Smooth muscle cell (in vitro differentiated cells): ENCODE measurements around the gene PDK2. TPM values are rescaled to one million over a fixed set of nuclear protein-coding genes. Genes with fewer than 3 reads are reported as not detected.

ENCODE experiments used
- DNase-seq: peaks from one replicate; lab custom pipeline; 2025; ENCODE audit not compliant: unreplicated experiment; lab: John Stamatoyannopoulos, UW
- H2AFZ ChIP-seq: fragments of 200-600 bp; sonication (generic); 2 replicates; pipeline ENCODE4 v1.6.0; 2016; ENCODE audit warnings: antibody characterized with exemption, low read depth, mild to moderate bottlenecking
- H3F3A ChIP-seq: fragments of 200-600 bp; sonication (generic); 2 replicates; pipeline ENCODE4 v1.6.0; 2017; ENCODE audit warnings: antibody characterized with exemption, low read depth
- H3K27ac ChIP-seq: fragments of 200-600 bp; sonication (generic); 2 replicates; pipeline ENCODE4 v1.5.1; 2016; ENCODE audit warnings: low read depth, mild to moderate bottlenecking
- H3K27me3 ChIP-seq: fragments of 200-600 bp; sonication (generic); 2 replicates; pipeline ENCODE4 v1.6.1; 2016; ENCODE audit warnings: low read depth, mild to moderate bottlenecking
- H3K36me3 ChIP-seq: fragments of 200-600 bp; sonication (generic); 2 replicates; pipeline ENCODE4 v1.5.1; 2016; ENCODE audit warnings: low read depth
- H3K4me1 ChIP-seq: fragments of 200-600 bp; sonication (generic); 2 replicates; pipeline ENCODE4 v1.5.1; 2016; ENCODE audit warnings: low read depth
- H3K4me2 ChIP-seq: fragments of 200-600 bp; sonication (generic); 2 replicates; pipeline ENCODE4 v1.6.0; 2016; ENCODE audit warnings: mild to moderate bottlenecking
- H3K4me3 ChIP-seq: fragments of 200-600 bp; sonication (generic); 2 replicates; pipeline ENCODE4 v1.5.1; 2016; ENCODE audit warnings: mild to moderate bottlenecking
- H3K79me2 ChIP-seq: fragments of 200-600 bp; sonication (generic); 2 replicates; pipeline ENCODE4 v1.6.0; 2016; ENCODE audit warnings: low read depth, mild to moderate bottlenecking
- H3K9ac ChIP-seq: fragments of 200-600 bp; sonication (generic); 2 replicates; pipeline ENCODE4 v1.6.0; 2016; ENCODE audit warnings: low read depth
- H3K9me3 ChIP-seq: fragments of 200-600 bp; sonication (generic); replicated peaks from 2 replicates; pipeline ENCODE4 v1.5.1; 2016; ENCODE audit warnings: low read depth
- H4K20me1 ChIP-seq: fragments of 200-600 bp; sonication (generic); 2 replicates; pipeline ENCODE4 v1.6.0; 2016; ENCODE audit warnings: low read depth
- WGBS: methylation state at CpG from one replicate; pipeline ENCODE4 v1.1.7; 2016; ENCODE audit warnings: low lambda C conversion rate; 5-methylcytosine and 5-hydroxymethylcytosine counted together
- polyA plus RNA-seq: library from polyadenylated mRNA; unstranded; fragments of >200 nt; fragmentation: Nextera tagmentation; extraction: Ambion mirVana; gene quantifications from 2 replicates; pipeline ENCODE4 v1.2.1, GENCODE V29; 2016
- total RNA-seq: library from RNA; depleted of rRNA; stranded (reverse); fragments of >200 nt; gene quantifications from 2 replicates; pipeline ENCODE4 v1.2.3, GENCODE V29; 2014
- TF ChIP-seq, protein P1 (sequence below): fragments of 200-600 bp; sonication (generic); IDR thresholded peaks from 2 replicates; pipeline ENCODE4 v1.5.1; 2017; ENCODE audit warnings: borderline replicate concordance, mild to moderate bottlenecking, antibody characterized with exemption; ENCODE audit not compliant: insufficient read depth, poor library complexity, severe bottlenecking

Gene PDK2
- total and polyA plus RNA-seq, 2 experiments from 2014 or later: 28.2 to 36.5 TPM

DNA sequence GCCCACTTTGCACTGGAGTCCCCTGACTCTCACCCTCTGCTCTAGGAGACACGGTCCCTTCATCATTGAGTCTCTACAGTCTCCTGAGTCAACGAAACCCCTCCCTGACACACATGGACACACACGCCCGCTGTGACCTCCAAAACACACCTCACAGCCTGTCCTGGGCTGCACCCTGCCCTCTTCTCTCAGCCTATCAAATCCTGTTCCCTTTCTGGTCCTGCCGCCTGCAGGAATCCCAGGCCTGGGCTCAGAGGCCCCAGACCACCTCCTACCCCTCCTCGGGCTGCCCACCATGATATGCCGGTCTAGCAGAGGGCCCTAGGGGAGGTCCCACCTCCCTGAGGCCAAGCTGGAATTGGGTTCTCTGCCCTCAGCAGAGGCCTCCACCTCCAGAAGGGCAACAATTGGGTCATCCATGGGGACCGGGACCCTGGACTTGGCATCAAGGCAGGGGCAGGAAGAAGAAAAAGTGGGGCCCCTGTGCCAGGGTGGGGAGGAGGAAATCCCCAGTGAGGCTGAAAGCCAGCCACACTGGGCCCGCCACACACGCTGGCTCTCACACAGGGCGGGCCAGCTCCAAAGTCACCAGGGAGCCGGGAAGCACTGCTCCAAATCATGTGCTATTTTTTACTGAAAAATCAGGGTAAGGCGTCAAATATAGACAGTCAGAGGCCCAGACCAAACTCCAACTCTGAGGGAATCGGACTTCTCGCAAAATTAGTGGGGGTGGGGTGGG, 51.9 kb downstream of the PDK2 start:
- peak overlapping the region; percentile 78 for H3K9ac ChIP-seq
- TF ChIP-seq, protein P1, sequence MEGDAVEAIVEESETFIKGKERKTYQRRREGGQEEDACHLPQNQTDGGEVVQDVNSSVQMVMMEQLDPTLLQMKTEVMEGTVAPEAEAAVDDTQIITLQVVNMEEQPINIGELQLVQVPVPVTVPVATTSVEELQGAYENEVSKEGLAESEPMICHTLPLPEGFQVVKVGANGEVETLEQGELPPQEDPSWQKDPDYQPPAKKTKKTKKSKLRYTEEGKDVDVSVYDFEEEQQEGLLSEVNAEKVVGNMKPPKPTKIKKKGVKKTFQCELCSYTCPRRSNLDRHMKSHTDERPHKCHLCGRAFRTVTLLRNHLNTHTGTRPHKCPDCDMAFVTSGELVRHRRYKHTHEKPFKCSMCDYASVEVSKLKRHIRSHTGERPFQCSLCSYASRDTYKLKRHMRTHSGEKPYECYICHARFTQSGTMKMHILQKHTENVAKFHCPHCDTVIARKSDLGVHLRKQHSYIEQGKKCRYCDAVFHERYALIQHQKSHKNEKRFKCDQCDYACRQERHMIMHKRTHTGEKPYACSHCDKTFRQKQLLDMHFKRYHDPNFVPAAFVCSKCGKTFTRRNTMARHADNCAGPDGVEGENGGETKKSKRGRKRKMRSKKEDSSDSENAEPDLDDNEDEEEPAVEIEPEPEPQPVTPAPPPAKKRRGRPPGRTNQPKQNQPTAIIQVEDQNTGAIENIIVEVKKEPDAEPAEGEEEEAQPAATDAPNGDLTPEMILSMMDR: no peak
- H3K4me2 ChIP-seq: peak overlapping the region; percentile 98
- H3F3A ChIP-seq: peaks cover under 1% of the 10 kb centered on the region
- peak overlapping the region; percentile 99 for H3K4me3 ChIP-seq
- peaks cover 23% of the 10 kb centered on the region for H3K4me1 ChIP-seq
- H2AFZ ChIP-seq: no peak overlapping the region
- WGBS: 81% methylated on average over 15 of the region's 15 CpGs
- H3K79me2 ChIP-seq: peaks cover 72% of the 10 kb centered on the region
- no peak for DNase-seq
- peak overlapping the region; percentile 23 for H3K27ac ChIP-seq
- no peaks in the 10 kb centered on the region for H3K9me3 ChIP-seq
- no peaks in the 10 kb centered on the region for H3K36me3 ChIP-seq
- H3K27me3 ChIP-seq: no peaks in the 10 kb centered on the region
- H4K20me1 ChIP-seq: peaks cover 78% of the 10 kb centered on the region

- no peaks in the 10 kb centered on the region for H3K9me3 ChIP-seq
- H3F3A ChIP-seq: peaks cover 4% of the 10 kb centered on the region
- H3K4me1 ChIP-seq: peaks cover 30% of the 10 kb centered on the region
- H3K79me2 ChIP-seq: peaks cover 68% of the 10 kb centered on the region
- peaks cover 71% of the 10 kb centered on the region for H4K20me1 ChIP-seq
- TF ChIP-seq, protein P1: no peak
- DNase-seq: no peak
- no peak overlapping the region for H2AFZ ChIP-seq
- H3K4me2 ChIP-seq: peak overlapping the region; percentile 98
- peak overlapping the region; percentile 23 for H3K27ac ChIP-seq
- 37% methylated on average over 4 of the region's 5 CpGs for WGBS
- H3K27me3 ChIP-seq: no peaks in the 10 kb centered on the region
- H3K36me3 ChIP-seq: no peaks in the 10 kb centered on the region
- peak overlapping the region; percentile 78 for H3K9ac ChIP-seq
- peak overlapping the region; percentile 99 for H3K4me3 ChIP-seq
Observed at GRCh38 chr17:50147841-50148225, 52.7 kb downstream of the PDK2 start.

- H3K4me1 ChIP-seq: peaks cover 30% of the 10 kb centered on the region
- TF ChIP-seq, protein P1: peak; percentile 44
- H3K9me3 ChIP-seq: no peaks in the 10 kb centered on the region
- no peaks in the 10 kb centered on the region for H3K27me3 ChIP-seq
- 10% methylated on average over 21 of the region's 25 CpGs for WGBS
- peak overlapping the region; percentile 78 for H3K9ac ChIP-seq
- peak overlapping the region; percentile 23 for H3K27ac ChIP-seq
- peak overlapping the region; percentile 98 for H3K4me2 ChIP-seq
- peak overlapping the region; percentile 99 for H3K4me3 ChIP-seq
- peaks cover 4% of the 10 kb centered on the region for H3F3A ChIP-seq
- H3K36me3 ChIP-seq: no peaks in the 10 kb centered on the region
- no peak for DNase-seq
- H4K20me1 ChIP-seq: peaks cover 64% of the 10 kb centered on the region
- H3K79me2 ChIP-seq: peaks cover 68% of the 10 kb centered on the region
- H2AFZ ChIP-seq: no peak overlapping the region
Observed at GRCh38 chr17:50148226-50149090, 53.3 kb downstream of the PDK2 start.
